Fibroblast of lung (primary cell): Measurements from ENCODE around the gene SIRT5.

ENCODE experiments used
- CTCF ChIP-seq, 2 donors: IDR thresholded peaks in 1 of 2; conservative IDR thresholded peaks in 1 of 2; 1 replicate in 1 of 2; 2 replicates in 1 of 2; pipeline ENCODE4 v1.5.1; 2011 to 2012; ENCODE audit warnings: low read length in 2 of 2, control low read depth in 1 of 2, inconsistent platforms in 1 of 2, low read depth in 1 of 2, mild to moderate bottlenecking in 1 of 2
- EZH2 ChIP-seq: IDR thresholded peaks from 2 replicates; pipeline ENCODE4 v1.5.1; 2012; ENCODE audit warnings: low read length, control low read depth, mild to moderate bottlenecking; ENCODE audit errors: missing control alignments

- TF ChIP-seq CTCF (conservative IDR thresholded peaks at IDR 0.05 in 1 of 2, IDR thresholded peaks at IDR 0.05 in 1 of 2; ENCODE audit: low read depth in 1 of 2, low read length in 2 of 2): no peak
- no peak for TF ChIP-seq EZH2
Measured at GRCh38 chr6:13554929-13555333, 19.5 kb upstream of the SIRT5 start.
